Stimulated activated CD8-positive, alpha-beta memory T cell treated with anti-CD3 and anti-CD28 coated beads, Interleukin-7, amount 100 ng/mL, for 48 hours (primary cell): ENCODE results near the gene HDAC4.

ENCODE experiments used
- DNase-seq, 2 donors: peaks; one replicate each; pipeline ENCODE4 v3.0.0-alpha.2; 2020; ENCODE audit warnings: low read depth in 1 of 2; ENCODE audit errors: extremely low read depth in 1 of 2

Gene HDAC4

DNA sequence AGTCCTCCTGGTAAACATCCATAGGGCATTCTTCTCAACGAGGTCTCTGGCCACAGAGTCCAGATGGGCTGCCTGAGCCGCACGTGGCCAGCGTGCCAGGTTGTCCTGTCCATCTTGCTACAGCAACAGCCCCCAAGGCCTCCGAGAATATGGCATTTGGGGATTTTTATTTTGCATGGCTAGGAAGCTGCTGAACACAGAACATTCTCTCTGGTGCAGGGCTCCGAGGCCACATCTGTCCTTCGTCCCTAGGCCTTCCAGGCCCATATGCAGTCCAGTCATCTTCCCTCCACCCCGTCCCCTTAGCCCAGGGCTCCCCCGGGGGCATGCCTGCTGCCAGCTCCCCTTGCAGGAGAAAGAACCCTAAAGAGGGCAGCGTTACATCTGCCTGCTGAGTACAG lies 2.3 kb downstream of the HDAC4 start:
- DNase-seq = no peak

DNA sequence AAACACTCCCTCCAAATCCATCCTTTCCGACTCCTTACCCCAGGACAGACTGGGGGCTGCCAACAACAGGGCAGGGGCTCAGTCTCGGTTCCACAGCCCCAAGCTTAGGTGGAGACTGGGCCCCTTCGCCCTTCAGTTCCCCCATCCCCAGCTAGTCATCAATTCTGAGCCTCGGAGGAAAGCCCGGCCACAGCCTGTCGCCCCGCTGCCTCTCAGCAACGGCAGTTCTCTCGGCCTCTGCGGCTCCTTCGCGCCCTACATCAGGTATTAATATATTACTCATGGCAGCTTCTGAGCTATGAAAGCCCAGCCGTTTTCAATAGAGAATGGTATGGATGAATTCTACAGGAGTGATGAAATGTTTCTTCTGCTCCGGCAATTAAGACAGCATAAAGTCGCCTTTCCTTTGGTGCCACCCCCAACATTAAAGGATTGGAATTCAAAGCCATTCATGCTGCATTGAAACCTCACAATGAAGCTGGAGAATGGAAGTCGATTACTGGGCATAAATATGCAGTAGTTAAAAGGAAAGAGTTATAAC lies 2.8 kb downstream of the HDAC4 start:
- no peak for DNase-seq

DNA sequence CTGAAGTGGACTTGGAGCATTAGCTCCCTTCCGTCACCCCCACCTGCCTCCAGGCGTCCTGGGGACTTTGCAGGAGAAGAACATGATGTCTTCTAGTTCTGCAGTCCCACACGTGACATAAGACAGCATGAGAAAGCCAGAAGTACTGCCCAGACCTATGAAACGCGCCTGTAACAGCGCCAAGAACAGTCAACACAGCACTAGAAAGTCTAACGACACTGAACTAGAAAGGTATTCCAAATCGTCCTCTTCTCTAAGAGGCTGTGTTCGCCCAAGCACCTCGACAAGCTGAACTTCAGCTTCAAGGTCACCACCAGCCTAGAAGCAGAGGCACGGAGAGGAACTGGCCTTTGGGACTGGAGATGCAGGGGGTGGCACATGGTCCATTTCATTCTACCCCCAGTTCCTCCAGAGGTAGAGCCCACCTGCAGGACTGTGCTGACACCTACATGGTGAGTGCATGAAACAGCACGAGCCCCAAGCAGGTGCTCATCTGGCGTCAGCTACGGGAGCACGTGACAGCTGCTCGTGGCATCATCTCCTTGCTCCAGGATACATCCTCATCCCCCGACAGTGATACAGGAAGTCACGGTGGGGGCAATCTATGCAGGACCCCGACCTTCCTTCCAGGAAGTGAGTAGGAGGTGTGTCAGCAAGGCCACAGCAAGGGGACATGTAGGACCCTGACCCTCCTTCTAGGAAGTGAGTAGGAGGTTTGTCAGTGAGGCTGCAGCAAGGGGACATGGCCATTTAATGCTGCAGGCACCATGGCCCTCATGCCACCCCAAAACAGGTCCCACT lies 3.7 kb downstream of the HDAC4 start:
- DNase-seq = peak in 1 of 2 donors; percentile 24

DNA sequence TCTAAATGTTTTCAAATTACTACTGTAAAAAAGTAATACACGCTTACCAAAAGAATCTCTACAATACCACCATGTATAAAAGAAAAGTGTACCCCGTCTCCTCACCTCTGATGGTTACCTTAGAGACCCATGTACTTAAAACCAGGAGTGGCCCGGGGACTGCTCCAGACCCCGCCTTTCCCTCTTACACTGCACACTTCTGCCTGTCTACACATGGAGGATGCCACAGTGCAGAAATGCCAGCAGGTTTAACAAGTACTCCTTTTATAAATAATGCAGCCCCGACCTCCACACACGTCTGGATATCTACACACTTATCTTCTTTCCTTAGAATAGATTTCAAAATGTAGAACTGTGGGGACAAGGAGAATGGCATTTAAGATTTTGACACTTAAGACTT lies 5.3 kb downstream of the HDAC4 start:
- no peak for DNase-seq

DNA sequence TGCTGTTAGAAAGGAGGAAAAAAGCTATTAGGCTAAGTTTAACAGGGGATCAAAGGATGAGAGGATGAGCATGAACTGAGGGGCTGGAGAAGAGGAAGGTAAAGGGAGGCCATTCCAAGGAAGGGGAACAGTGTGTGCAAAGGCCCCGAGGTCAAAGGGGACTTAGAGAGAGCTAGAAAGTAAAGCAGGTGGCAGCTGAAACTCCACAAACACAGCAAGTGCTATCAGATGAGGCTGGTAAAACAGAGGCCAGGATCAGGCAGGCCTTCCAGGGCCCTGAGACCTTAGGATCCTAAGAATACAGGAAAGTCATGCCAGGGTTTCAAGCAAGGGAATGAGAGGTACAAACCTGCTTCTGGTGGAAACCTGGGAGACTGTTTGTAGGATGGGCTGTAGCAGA lies 5.8 kb downstream of the HDAC4 start:
- no peak for DNase-seq

DNA sequence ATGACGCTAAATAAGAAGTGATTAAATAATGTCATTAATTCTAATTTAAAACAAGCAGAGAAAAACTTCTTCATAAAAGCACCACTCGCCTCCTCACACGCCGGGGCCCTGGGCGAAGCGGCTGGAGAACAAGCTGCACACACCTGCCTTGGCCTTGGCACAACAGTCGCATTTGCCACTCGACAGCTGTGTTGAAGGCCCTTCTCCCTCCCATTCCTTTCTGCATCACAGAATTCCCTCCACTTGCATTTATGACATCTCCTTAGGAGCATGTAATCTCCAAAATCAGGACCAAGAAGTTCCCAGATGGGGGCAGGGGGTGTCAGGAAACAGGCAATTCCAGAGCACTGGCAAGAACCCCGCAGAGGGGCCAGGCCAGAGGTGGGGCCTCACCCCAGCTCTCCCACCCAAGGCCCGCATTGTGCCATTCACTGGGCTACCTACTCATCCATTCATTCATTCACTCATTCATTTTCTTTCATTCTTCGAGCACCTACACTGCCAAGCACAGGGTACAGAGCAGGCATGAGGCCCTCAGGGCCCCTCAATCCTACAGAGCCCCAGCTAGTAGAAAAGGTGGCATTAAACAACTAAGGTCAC lies 6.4 kb downstream of the HDAC4 start:
- DNase-seq = no peak

DNA sequence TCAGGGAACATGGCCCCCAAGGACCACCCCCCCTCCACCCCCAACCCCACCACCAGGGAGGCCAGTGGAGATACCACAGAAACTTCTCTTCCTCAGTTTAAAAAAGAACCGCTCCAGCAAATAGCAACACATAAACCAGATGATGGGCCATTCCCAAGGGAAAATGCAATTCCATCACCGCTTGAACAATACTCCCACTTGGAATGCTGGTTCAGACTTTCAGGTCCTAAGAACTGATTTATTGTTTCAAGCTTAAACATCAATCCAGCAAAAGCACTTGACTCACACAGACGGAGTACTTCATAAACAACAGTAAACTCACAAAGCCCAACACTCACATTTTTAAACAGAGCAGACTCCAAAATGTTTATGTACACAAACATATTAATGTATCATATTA lies 6.9 kb downstream of the HDAC4 start:
- DNase-seq = no peak

DNA sequence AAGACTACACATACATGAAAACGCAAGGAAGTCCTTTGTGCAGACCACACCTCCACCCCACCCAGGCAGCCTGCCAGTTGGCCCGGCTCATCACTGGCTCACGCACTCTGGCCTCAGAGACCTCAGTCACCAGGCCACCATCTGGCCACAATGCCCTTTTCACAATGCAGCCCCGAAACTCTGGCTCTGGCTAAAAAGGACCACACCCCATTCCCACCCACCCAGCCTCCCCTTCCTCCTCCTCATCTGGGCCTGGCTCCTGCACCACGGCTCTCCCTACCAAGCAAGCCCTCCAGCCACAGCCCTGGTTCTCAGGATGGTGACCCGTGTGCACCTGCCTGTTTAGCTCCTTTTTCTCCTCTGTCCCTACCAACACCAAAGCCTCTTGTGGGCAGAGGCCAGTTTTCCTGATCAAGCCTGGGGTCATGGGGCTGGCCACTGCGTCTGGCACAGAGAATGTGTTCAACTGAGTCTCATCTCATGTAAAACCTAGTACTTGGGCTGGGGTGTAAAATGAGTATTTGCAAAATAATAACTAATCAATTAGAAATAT lies 7.4 kb downstream of the HDAC4 start:
- no peak for DNase-seq

DNA sequence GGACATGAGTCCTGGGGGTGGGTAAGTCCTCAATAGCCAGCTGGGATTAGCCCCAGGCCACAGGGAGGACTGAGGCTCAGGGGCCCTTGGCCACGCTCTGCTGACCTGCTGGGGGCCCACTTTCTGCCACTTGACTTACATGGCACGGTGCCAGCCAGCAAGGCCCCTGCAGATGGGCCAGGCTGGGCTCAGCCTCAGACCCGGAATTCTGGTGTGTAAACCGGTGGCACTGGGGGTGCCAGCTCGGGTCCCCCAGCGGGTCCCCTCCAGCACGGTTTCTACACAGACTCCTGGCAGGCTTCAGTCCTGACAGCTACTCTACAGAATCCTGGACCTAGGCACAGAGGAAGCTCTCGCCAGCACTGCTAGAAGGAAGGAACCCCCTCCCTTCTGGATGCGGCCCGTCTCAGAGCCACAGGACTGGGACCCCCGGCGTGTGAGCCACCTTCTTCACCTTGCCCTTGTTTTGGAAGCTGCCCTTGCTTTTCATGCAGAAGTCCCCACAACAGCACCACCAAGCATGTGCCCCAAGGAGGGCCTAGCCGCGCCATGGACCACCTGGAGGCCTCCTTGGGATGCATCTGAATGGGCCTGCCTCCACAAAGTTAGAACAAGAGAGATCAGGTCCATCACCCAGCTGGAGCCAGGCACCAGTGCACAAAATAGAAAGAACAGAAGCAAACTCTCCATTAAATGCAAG lies 8.0 kb downstream of the HDAC4 start:
- no peak for DNase-seq

DNA sequence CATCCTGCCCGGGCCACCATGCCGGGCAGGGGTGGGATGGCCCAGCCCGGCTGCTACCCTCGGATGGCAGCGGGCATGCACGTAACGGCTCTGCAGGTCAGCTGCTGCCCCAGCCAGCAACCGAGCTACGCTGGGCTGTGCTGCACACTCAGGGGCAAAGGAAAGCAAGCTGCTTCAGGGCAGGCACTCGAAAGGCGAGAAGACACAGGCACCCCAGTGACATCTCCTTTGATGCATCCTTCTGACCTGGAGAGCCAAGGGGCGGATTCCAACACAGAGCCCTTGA lies 8.8 kb downstream of the HDAC4 start:
- no peak for DNase-seq

DNA sequence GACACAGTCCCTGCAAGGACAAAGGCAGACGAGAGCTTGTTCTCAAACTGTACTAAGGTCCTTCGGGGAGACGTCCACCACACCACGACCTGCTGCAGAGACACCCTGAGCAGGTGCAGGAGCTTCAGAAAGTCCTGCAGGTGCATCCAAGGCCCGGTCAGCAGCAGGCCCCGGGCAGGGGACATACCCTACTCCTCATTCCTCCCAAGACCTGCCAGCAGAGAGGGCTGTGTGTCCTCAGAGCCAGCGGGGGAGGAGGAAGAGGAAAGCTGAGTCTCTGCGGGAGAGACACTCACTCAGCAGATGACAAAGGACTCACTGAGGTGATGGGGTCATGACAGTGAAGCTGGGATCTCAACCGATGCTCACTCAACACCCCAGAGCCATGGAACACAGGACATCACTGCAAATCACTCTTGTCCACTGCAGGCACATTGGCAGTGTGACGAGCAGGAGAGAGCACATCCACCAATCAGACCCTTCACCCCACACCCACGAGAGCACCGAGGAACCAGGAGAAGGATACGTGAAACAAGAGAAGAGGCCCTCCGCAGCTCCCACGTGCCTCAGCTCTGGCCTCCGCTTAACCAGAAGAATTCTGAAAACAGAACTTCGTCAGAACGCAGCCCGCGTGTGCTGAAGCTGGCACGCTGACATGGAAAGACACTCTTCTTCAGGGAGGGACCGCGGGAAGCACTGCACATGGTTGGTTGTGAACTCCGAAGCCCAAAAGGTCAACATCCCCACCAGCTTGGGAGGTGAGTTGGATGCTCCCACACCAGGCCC lies 9.3 kb downstream of the HDAC4 start:
- no peak for DNase-seq

DNA sequence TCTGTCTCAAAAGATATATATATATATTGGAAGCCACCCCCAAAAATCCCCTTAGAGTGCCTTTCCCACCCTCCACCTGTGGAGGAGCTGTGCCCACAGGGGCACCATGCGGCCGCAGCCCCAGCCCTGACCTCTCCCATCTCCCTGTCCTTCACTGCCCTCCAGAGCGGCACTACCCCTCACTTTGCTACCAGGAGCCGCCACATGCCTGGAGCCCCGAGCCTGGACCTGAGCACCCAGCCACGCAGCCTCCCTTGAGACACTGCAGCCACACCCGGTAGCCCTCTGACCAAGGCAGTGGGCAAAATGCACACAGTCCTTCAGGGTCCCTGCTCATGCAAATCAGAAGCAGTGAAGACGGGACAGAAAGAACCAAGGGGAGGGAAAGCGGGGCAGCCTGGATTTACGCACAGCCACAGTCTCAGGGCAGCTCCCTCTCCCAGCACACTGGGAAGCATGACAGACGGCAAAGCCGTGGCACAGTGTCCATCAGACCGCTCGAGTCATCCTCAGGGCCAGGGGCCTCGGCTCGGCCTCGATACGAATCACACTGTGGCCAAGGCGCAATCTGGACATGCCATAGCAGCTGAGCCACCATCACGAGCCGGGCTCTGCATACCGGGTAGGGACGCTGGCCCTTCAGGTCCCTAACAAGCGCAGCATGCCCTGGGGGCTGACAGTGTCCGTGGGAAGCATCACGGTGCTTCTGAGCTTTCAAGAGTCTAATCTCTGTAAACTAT lies 10.1 kb downstream of the HDAC4 start:
- DNase-seq = no peak

DNA sequence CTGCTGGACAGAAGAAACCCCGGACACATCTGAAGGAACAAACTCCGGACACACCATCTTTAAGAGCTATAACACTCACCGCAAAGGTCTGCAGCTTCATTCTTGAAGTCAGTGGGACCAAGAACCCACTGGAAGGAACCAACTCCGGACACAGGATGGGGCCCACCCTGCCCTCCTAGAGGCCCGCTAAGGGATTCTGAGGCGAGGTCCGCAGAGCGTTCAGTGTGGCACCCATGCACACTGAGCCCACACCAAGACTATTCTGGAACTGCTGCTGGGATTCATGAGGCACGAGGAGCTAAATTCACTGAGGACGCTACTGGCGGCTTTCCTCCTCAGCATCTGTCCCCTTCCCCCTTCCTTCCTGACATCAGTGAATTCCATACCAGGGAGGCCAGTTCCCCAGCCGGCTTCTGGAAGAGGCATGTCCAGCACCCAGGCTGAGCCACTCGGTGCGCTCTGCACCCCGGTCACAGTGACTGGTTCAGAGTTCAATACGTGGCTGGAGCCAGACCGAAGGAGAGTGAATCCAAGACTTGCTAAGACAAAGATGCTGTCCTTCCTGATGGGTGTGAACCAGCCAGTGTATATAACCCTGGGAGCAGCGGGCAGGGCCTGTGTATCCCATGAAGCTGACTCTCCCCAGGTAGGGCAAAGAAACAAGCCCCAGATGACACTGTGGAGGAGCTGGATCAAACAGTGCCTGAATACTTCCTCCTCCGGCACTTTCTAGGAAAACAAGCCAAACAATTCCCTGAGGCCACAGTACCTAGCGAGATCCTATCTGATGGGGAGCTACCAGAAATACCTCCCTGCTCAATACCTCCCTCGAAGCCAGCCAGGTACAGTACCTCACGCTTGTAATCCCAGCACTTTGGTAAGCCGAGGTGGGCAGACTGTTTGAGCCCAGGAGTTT lies 11.1 kb downstream of the HDAC4 start:
- no peak for DNase-seq

DNA sequence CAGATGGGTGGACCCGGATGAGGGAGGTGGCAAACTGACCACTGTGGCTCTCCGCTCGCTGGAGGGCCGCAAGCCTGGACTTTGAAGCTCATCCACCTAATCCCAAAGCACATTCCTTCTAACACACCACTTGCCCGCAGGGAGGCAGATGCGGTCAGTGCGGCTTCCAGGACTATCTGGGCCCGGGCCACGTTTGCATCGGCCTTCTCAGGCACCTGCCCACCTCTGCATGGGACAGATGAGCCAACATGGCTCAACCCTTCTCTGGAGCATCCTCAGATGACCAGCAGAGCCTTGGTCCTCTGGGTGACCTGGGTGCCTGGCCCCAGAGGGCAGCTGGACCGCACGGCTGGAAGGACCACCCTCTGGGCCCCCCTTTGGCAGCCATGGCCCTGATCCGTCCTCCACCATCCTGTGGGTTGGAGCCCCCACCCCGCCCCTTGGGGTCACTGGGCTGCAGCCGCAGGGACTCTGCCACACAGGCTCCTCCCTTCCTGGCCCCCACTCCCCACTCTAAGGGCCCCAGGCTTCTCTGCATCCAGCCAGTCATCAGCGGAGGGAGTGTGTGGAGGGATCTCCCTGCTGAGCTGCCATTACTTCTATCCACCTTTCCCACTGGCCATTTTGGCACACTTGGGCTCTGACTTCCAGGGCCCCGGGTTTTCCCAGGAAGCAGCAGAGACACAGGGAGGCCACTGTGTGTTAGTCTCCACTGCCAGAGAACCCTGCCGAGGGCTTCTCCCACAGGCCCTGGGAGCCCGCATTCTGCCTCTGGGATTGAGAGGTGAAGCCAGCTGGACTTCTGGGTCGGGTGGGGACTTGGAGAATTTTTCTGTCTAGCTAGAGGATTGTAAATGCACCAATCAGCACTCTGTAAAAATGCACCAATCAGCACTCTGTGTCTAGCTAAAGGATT lies 12.3 kb downstream of the HDAC4 start:
- no peak for DNase-seq

DNA sequence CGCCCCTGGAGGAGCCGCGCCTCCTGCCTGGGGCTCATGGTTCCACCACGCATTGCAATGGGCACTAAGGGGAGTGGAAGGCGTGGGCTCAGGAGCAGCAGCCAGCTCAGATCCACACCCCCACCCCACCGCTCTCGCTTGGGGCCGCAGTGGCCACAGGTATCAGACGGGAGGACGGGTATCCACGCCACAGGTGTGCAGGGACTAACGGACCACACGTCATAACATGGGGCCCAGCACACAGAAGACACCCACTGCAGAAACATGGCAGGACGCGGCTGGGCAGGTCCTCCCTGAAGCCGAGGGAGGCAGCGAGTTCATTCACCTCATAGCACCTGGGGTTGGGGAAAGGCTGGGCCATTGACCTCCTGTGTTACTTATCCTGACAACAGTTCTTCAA lies 13.0 kb downstream of the HDAC4 start:
- DNase-seq = no peak

DNA sequence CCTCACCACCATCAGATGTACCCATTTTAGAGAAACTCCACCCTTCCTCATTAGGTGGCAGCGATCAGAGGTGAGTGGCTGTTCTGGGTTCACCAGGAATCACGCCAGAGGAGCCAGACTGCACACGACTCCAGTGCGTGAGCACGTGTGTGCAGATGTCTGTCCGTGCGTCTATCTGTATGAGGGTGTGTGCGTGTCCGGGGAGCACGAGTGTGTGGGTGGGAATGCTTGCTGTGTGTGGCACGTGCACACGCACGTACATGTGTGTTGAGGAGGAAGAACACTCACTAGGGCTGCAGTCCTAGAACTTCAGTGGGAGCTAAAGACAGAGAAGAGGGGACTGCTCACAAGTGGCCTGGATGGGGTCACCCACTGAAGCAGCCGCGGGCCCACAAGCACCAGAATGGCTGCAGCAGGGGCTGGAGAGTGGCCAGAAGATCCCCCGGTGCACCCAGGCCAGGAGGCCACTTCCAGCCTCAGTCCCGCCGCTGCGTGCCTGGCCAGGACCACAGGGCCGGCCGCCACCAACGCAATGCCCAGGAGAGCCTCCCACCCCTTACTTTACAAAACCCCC lies 13.9 kb downstream of the HDAC4 start:
- no peak for DNase-seq

DNA sequence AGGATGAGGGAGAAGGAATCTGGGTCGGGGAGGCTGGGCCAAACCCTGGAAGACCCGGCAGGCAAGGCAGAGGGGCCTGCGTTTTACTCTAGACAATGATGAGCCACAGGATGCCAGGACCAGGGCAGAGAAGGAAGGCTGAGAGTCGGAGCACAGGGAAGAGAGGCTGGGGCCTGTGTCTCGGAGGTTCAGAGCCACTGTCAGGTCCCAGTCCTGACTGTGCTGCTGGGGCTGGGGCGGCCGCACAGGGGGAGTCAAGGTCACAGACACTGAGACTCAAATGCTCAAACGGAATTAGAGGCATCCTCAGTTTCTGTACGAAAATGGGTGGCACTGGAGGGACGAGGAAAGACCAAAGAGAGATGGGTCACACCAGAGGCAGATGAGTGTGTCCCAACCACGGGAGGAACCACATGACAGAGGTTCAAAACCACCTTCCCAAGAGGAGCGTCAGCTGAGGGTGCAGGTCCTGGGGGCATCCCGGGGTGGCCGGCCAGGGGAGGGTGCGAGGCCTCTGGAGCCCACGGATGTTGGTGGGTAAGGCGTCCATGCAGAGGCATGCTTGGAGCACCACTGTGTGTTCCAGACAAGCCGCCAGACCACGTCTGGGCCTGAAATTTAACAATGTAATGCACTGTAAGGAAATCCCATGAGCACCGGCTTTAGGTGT lies 14.7 kb downstream of the HDAC4 start:
- DNase-seq = no peak
